ENCODE data around the gene FLNB. TPM values are rescaled to one million over a fixed set of nuclear protein-coding genes. Genes with fewer than 3 reads are reported as not detected.

FLNB gene
- total and polyA plus RNA-seq, 9 of the 15 experiments (the other 6 are each of a cell fraction or from before 2014, with no cell fraction given) = 9.4 to 48.1 (median 25.6) TPM

DNA sequence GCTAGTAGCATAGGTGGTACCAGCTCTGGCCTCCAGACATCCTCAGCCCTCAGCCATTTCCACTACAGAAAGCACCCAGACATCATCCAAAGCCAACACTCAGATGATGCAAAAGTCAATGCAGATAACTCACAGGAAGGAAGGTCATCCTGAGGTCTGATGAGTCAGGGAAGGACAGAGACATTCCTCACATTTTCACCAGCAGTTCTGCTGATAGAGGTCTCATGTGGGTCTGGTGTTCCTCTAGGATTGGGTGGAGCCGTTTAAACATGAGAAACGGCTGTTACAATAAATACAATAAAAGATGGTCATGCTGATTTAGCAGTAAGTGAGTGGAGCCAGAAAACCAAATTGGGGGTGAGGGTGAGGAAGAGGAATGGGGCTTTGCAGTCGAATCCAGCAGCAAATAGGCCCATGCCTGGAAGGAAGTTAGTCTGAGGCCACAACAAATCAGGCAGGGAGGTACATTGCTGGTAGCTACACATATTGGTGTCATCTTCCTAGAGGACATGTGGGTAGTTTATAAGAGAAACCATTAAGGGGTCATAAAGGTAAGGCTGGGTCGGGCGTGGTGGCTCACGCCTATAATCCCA lies 33.3 kb upstream of the FLNB start (continued):
- TF ChIP-seq CREM (IDR thresholded peaks at IDR 0.05; ENCODE audit: low read depth) = 0 out of 2 replicates have a peak, but pooled peaks have one; percentile 34
- TF ChIP-seq TEAD4 (IDR thresholded peaks at IDR 0.05; ENCODE audit: low read length) = peak; percentile 25; the same call in 1 of the 2 replicates
- TF ChIP-seq TEAD4 (CRISPR knock-in tag; IDR thresholded peaks at IDR 0.05; ENCODE audit: borderline replicate concordance) = no peak
- TF ChIP-seq, protein P1, sequence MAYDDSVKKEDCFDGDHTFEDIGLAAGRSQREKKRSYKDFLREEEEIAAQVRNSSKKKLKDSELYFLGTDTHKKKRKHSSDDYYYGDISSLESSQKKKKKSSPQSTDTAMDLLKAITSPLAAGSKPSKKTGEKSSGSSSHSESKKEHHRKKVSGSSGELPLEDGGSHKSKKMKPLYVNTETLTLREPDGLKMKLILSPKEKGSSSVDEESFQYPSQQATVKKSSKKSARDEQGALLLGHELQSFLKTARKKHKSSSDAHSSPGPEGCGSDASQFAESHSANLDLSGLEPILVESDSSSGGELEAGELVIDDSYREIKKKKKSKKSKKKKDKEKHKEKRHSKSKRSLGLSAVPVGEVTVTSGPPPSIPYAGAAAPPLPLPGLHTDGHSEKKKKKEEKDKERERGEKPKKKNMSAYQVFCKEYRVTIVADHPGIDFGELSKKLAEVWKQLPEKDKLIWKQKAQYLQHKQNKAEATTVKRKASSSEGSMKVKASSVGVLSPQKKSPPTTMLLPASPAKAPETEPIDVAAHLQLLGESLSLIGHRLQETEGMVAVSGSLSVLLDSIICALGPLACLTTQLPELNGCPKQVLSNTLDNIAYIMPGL (CRISPR knock-in tag; IDR thresholded peaks at IDR 0.05) = no peak
- peak; percentile 94 for TF ChIP-seq FOSL1 (tag; conservative IDR thresholded peaks at IDR 0.05)
- peak; percentile 67; the same call in 1 of the 2 replicates for TF ChIP-seq SMAD4 (CRISPR knock-in tag; conservative IDR thresholded peaks at IDR 0.05)
- 0 out of 4 replicates have a peak, but pooled peaks of 1 of the 2 experiments have one; percentile 34 for TF ChIP-seq KDM1A (IDR thresholded peaks at IDR 0.05)
- TF ChIP-seq LEF1 (IDR thresholded peaks at IDR 0.05) = peak; percentile 19; the same call in 1 of the 2 replicates
- TF ChIP-seq NFRKB (IDR thresholded peaks at IDR 0.05; ENCODE audit: low read depth) = no peak
- peak; percentile 72 for TF ChIP-seq JUN (IDR thresholded peaks at IDR 0.05; ENCODE audit: borderline replicate concordance, low read depth, low read length)
- TF ChIP-seq JUN (CRISPR knock-in tag; IDR thresholded peaks at IDR 0.05; ENCODE audit: borderline replicate concordance) = no peak
- peak; percentile 35; the same call in 1 of the 2 replicates for TF ChIP-seq ATF7 (IDR thresholded peaks at IDR 0.05)
- TF ChIP-seq ESRRA (IDR thresholded peaks at IDR 0.05; ENCODE audit: borderline replicate concordance, low read depth) = peak; percentile 89
- TF ChIP-seq SUPT5H (IDR thresholded peaks at IDR 0.05) = no peak
- TF ChIP-seq ETV5 (CRISPR knock-in tag; IDR thresholded peaks at IDR 0.05; ENCODE audit: low read depth) = peak; percentile 51; the same call in 1 of the 2 replicates
- peak; percentile 51; the same call in 1 of the 2 replicates for TF ChIP-seq DPF2 (IDR thresholded peaks at IDR 0.05)
- peak; percentile 20; the same call in 1 of the 2 replicates for TF ChIP-seq CBFA2T3 (IDR thresholded peaks at IDR 0.05)
- TF ChIP-seq ZNF507 (tag; conservative IDR thresholded peaks at IDR 0.05) = no peak
- TF ChIP-seq TCF3 (CRISPR knock-in tag; IDR thresholded peaks at IDR 0.05) = peak; percentile 16; the same call in 1 of the 2 replicates
- no peak for TF ChIP-seq ZNF551 (CRISPR knock-in tag; IDR thresholded peaks at IDR 0.05)
- TF ChIP-seq, protein P2, sequence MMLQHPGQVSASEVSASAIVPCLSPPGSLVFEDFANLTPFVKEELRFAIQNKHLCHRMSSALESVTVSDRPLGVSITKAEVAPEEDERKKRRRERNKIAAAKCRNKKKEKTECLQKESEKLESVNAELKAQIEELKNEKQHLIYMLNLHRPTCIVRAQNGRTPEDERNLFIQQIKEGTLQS (IDR thresholded peaks at IDR 0.05) = peak; percentile 90
- TF ChIP-seq, protein P2 (CRISPR knock-in tag; conservative IDR thresholded peaks at IDR 0.05) = no peak

All from K562 (cell line).